ENCODE data around the gene ANO1. TPM values are rescaled to one million over a fixed set of nuclear protein-coding genes. Genes with fewer than 3 reads are reported as not detected.

Gene ANO1
- total RNA-seq, 1 experiment from 2014 or later: 17.8 TPM

- intact Hi-C loops (cut with micrococcal nuclease; ENCODE audit: unreplicated experiment): no loop called here
- TF ChIP-seq CTCF (IDR thresholded peaks at IDR 0.05; ENCODE audit: unreplicated experiment): no peak
- peak; percentile 89 for DNase-seq
- Mint-ChIP-seq H3K27ac (ENCODE audit: unreplicated experiment) (peak overlapping the region; percentile 42), H3K4me3 (ENCODE audit: low read depth, unreplicated experiment) (no peak overlapping the region), H3K9me3 (ENCODE audit: low read depth, unreplicated experiment) (no peaks in the 10 kb centered on the region), H3K36me3 (ENCODE audit: insufficient read depth, unreplicated experiment) (peaks cover 4% of the 10 kb centered on the region), H3K4me1 (ENCODE audit: low read depth, unreplicated experiment) (peaks cover 8% of the 10 kb centered on the region), H3K27me3 (ENCODE audit: unreplicated experiment) (no peaks in the 10 kb centered on the region)
- CTCF ChIA-PET: no interaction called here
- no TSS peak for BruUV-seq (replicated peaks)
Measured at GRCh38 chr11:70159627-70160570, 81.8 kb downstream of the ANO1 start.

GRCh38 chr11:70161043-70161625 lies 83.0 kb downstream of the ANO1 start:
- CTCF ChIA-PET: no interaction called here
- BruUV-seq (replicated peaks): no TSS peak
- no peaks in the 10 kb centered on the region for H3K27me3 Mint-ChIP-seq (ENCODE audit: unreplicated experiment)
- no peak for DNase-seq
- H3K9me3 Mint-ChIP-seq (ENCODE audit: low read depth, unreplicated experiment): no peaks in the 10 kb centered on the region
- no peak overlapping the region for H3K4me3 Mint-ChIP-seq (ENCODE audit: low read depth, unreplicated experiment)
- no peak for TF ChIP-seq CTCF (IDR thresholded peaks at IDR 0.05; ENCODE audit: unreplicated experiment)
- H3K27ac Mint-ChIP-seq (ENCODE audit: unreplicated experiment): no peak overlapping the region
- peaks cover 8% of the 10 kb centered on the region for H3K4me1 Mint-ChIP-seq (ENCODE audit: low read depth, unreplicated experiment)
- intact Hi-C loops (cut with micrococcal nuclease; ENCODE audit: unreplicated experiment): no loop called here
- peaks cover 4% of the 10 kb centered on the region for H3K36me3 Mint-ChIP-seq (ENCODE audit: insufficient read depth, unreplicated experiment)

- no peaks in the 10 kb centered on the region for H3K9me3 Mint-ChIP-seq (ENCODE audit: low read depth, unreplicated experiment)
- no peak for TF ChIP-seq CTCF (IDR thresholded peaks at IDR 0.05; ENCODE audit: unreplicated experiment)
Measured at GRCh38 chr11:70164705-70165104, 86.6 kb downstream of the ANO1 start.

GRCh38 chr11:70167120-70167519 lies 89.0 kb downstream of the ANO1 start:
- Mint-ChIP-seq H3K27me3 (ENCODE audit: unreplicated experiment) (no peaks in the 10 kb centered on the region), H3K27ac (ENCODE audit: unreplicated experiment) (no peak overlapping the region), H3K4me3 (ENCODE audit: low read depth, unreplicated experiment) (no peak overlapping the region), H3K9me3 (ENCODE audit: low read depth, unreplicated experiment) (no peaks in the 10 kb centered on the region), H3K4me1 (ENCODE audit: low read depth, unreplicated experiment) (no peaks in the 10 kb centered on the region), H3K36me3 (ENCODE audit: insufficient read depth, unreplicated experiment) (peaks cover 3% of the 10 kb centered on the region)
- CTCF ChIA-PET: no interaction called here
- TF ChIP-seq CTCF (IDR thresholded peaks at IDR 0.05; ENCODE audit: unreplicated experiment): no peak
- DNase-seq: no peak
- no TSS peak for BruUV-seq (replicated peaks)
- intact Hi-C loops (cut with micrococcal nuclease; ENCODE audit: unreplicated experiment): no loop called here

More at GRCh38 chr11:70164705-70165104, 86.6 kb downstream of the ANO1 start:
- Mint-ChIP-seq H3K27me3 (ENCODE audit: unreplicated experiment) (no peaks in the 10 kb centered on the region), H3K27ac (ENCODE audit: unreplicated experiment) (no peak overlapping the region), H3K4me3 (ENCODE audit: low read depth, unreplicated experiment) (no peak overlapping the region), H3K4me1 (ENCODE audit: low read depth, unreplicated experiment) (peaks cover under 1% of the 10 kb centered on the region), H3K36me3 (ENCODE audit: insufficient read depth, unreplicated experiment) (peaks cover 3% of the 10 kb centered on the region)
- BruUV-seq (replicated peaks): no TSS peak
- CTCF ChIA-PET: interaction anchor here (1.0 kb wide), 1 partner anchor 31 kb away, joined by 3 read pairs; no protein-coding TSS in a partner anchor
- intact Hi-C loops (cut with micrococcal nuclease; ENCODE audit: unreplicated experiment): no loop called here
- DNase-seq: no peak
